ENCODE measurements around the gene SLC34A3. TPM values are rescaled to one million over a fixed set of nuclear protein-coding genes. Genes with fewer than 3 reads are reported as not detected.

Gene SLC34A3
- total and polyA plus RNA-seq, 2 of the 8 experiments (the other 6 are each of a cell fraction or from before 2014, with no cell fraction given) = 0.08 TPM; not detected in 1

DNA sequence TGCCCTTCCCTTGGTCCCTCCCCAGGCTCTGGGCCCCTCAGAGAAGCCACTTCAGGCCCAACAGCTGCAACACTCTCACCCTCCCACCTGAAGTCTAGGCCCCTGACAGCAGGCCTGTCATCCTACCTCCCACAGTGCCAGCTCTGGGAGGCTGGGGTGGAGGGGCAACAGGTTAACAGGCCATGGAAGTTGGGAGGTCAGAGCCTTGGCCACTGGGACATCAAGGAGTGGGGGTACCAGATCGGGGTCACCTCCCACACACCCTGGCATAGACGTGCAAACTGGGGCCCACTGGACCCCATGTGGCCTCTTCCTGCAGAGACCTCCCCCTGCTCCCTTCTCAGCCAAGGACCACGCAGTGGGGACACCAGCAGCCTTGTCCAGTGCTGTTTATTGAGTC, 39.5 kb upstream of the SLC34A3 start:
- H3K27me3 ChIP-seq (replicated peaks in 1 of 4; ENCODE audit: control insufficient read depth in 3 of 4, extremely low read depth in 1 of 4, insufficient read depth in 3 of 4, low read length in 3 of 4) = no peaks in the 10 kb centered on the region; a peak in 1 of 7 replicates
- H3K79me2 ChIP-seq (ENCODE audit: control insufficient read depth in 1 of 2, insufficient read depth in 2 of 2, low read length in 2 of 2) = peaks cover 0 to 34% of the 10 kb centered on the region in 2 experiments; a peak in 2 of 4 replicates
- no peak overlapping the region for H3K56ac ChIP-seq (replicated peaks; ENCODE audit: insufficient read length, low read depth, low read length)
- peaks cover 0 to 4% (median 1%) of the 10 kb centered on the region in 4 experiments; a peak in 2 of 8 replicates for H3K36me3 ChIP-seq (ENCODE audit: control insufficient read depth in 2 of 4, insufficient read depth in 4 of 4, low read length in 3 of 4)
- H4K20me1 ChIP-seq (replicated peaks in 1 of 2; ENCODE audit: control insufficient read depth in 1 of 2, insufficient read depth in 2 of 2, low read length in 2 of 2) = peaks cover 15 to 36% of the 10 kb centered on the region in 2 experiments
- H2BK12ac ChIP-seq (ENCODE audit: low read depth, low read length) = no peak overlapping the region
- H3K79me1 ChIP-seq (ENCODE audit: low read depth, low read length) = peaks cover 12% of the 10 kb centered on the region
- H2BK5ac ChIP-seq (ENCODE audit: low read depth, low read length) = no peak overlapping the region
- peaks cover 8% of the 10 kb centered on the region; the same call in 1 of the 2 replicates for H3K23me2 ChIP-seq (ENCODE audit: low read depth, low read length)
- no peak overlapping the region for H3K4ac ChIP-seq (replicated peaks; ENCODE audit: insufficient read length, low read depth, low read length)
- CTCF ChIA-PET (ENCODE audit: partially characterized antibody) = interaction anchor here (1.4 to 14.0 kb wide), 6 partner anchors 8 to 61 kb away, joined by 3 to 204 read pairs (median 16); partner anchors contain the start of genes CYSRT1, RNF208, RNF224 and SLC34A3
- DNase-seq (ENCODE audit: low read depth in 1 of 2, low spot score in 2 of 2) (no peak), FAIRE-seq (no peak)
- WGBS, 2 experiments (ENCODE audit: extremely low coverage in 1 of 2, insufficient coverage in 1 of 2, insufficient read length in 1 of 2, insufficient replicate concordance in 2 of 2, low coverage in 1 of 2, low lambda C conversion rate in 2 of 2, missing lambda C conversion rate in 1 of 2) = 92% methylated on average over 3 of the region's 3 CpGs; no CpG with 5 or more reads in 1 of the 2 experiments
- H3K14ac ChIP-seq (ENCODE audit: insufficient read length) = no peak overlapping the region
- POLR2A ChIA-PET (ENCODE audit: partially characterized antibody) = interaction anchor here (0.8 to 11.0 kb wide), 8 partner anchors 10 to 62 kb away, joined by 3 to 107 read pairs (median 6); partner anchors contain the start of genes NDOR1, TMEM203 and TPRN
- no peak overlapping the region for H3K27ac ChIP-seq (ENCODE audit: low read depth, low read length)
- H2AK5ac ChIP-seq (ENCODE audit: low read depth, low read length) = no peak overlapping the region
- no peak overlapping the region for H3K9ac ChIP-seq (replicated peaks in 1 of 4; ENCODE audit: extremely low read depth in 1 of 4, low read depth in 3 of 4, low read length in 3 of 4)
- no peak overlapping the region for H3K4me3 ChIP-seq (ENCODE audit: extremely low read depth in 1 of 4, insufficient read depth in 2 of 4, low read depth in 3 of 4, low read length in 4 of 4)
- H3K4me1 ChIP-seq (replicated peaks in 1 of 4; ENCODE audit: control insufficient read depth in 3 of 4, insufficient read depth in 4 of 4, low read length in 3 of 4) = peaks cover 0 to 34% (median 10%) of the 10 kb centered on the region in 4 experiments; a peak in 6 of 7 replicates
- no peak overlapping the region for H3K4me2 ChIP-seq (ENCODE audit: insufficient read depth in 1 of 2, low read depth in 2 of 2, low read length in 2 of 2)
- H3K23ac ChIP-seq (ENCODE audit: insufficient read length) = no peak overlapping the region
- no peaks in the 10 kb centered on the region for H3K9me3 ChIP-seq (ENCODE audit: insufficient read depth in 2 of 2, low read depth in 1 of 2, low read length in 1 of 2)
- H4K91ac ChIP-seq (replicated peaks; ENCODE audit: insufficient read length, low read length) = no peak overlapping the region
- H2BK20ac ChIP-seq (ENCODE audit: low read length) = no peak overlapping the region
- no peak overlapping the region for H2BK15ac ChIP-seq (ENCODE audit: low read length)
- no peak overlapping the region for H3K18ac ChIP-seq (ENCODE audit: extremely low read depth, low read length)
- H4K5ac ChIP-seq (ENCODE audit: insufficient read length, low read depth, low read length) = no peak overlapping the region
- no peak overlapping the region for H2AFZ ChIP-seq (ENCODE audit: low read length)
- no peak overlapping the region for H4K8ac ChIP-seq (ENCODE audit: extremely low read depth, insufficient read depth, low read length)
- H2BK120ac ChIP-seq (replicated peaks; ENCODE audit: low read depth, low read length) = no peak overlapping the region
- TF ChIP-seq NRF1 (IDR thresholded peaks at IDR 0.05; ENCODE audit: low read depth, low read length) (no peak), HDAC2 (IDR thresholded peaks at IDR 0.05; ENCODE audit: borderline replicate concordance in 1 of 2, low read depth in 2 of 2, low read length in 2 of 2) (no peak), GTF2F1 (IDR thresholded peaks at IDR 0.05; ENCODE audit: borderline replicate concordance, low read depth, low read length) (no peak), SIN3A (conservative IDR thresholded peaks at IDR 0.05 in 1 of 2, IDR thresholded peaks at IDR 0.05 in 1 of 2; ENCODE audit: low read depth in 1 of 2, low read length in 2 of 2) (no peak), KDM1A (IDR thresholded peaks at IDR 0.05; ENCODE audit: borderline replicate concordance, low read length) (no peak), CBX8 (IDR thresholded peaks at IDR 0.05; ENCODE audit: borderline replicate concordance, low read depth, low read length) (no peak), EP300 (IDR thresholded peaks at IDR 0.05; ENCODE audit: borderline replicate concordance in 1 of 2, low read depth in 2 of 2, low read length in 2 of 2) (no peak), SIX5 (IDR thresholded peaks at IDR 0.05; ENCODE audit: low read depth, low read length) (no peak), SUZ12 (IDR thresholded peaks at IDR 0.05; ENCODE audit: low read length) (no peak), CEBPB (IDR thresholded peaks at IDR 0.05; ENCODE audit: low read depth, low read length) (no peak), MAFK (IDR thresholded peaks at IDR 0.05; ENCODE audit: low read depth, low read length) (no peak)
- TF ChIP-seq, protein P1, sequence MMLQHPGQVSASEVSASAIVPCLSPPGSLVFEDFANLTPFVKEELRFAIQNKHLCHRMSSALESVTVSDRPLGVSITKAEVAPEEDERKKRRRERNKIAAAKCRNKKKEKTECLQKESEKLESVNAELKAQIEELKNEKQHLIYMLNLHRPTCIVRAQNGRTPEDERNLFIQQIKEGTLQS (IDR thresholded peaks at IDR 0.05; ENCODE audit: insufficient read depth, low read depth, low read length) = no peak

Measured in H1 (cell line).